H1 (cell line): ENCODE results near the gene KIF5C.

Source experiments
- CTCF ChIP-seq, 3 experiments: IDR thresholded peaks; 1 replicate in 2 of 3; 2 replicates in 1 of 3; pipeline versions ENCODE4 v1.5.1 to v1.6.1; 2011; ENCODE audit warnings: low read length in 3 of 3, mild to moderate bottlenecking in 3 of 3, inconsistent platforms in 2 of 3, low read depth in 1 of 3, moderate library complexity in 1 of 3; ENCODE audit not compliant: insufficient read depth in 1 of 3; ENCODE audit errors: control extremely low read depth in 1 of 3
- E2F6 ChIP-seq: IDR thresholded peaks from 2 replicates; pipeline ENCODE4 v1.6.1; 2012; ENCODE audit warnings: inconsistent platforms
- EP300 ChIP-seq, 2 experiments: IDR thresholded peaks; 1 replicate in 1 of 2; 2 replicates in 1 of 2; pipeline ENCODE4 v1.6.1; 2011 to 2012; ENCODE audit warnings: low read depth in 2 of 2, low read length in 2 of 2, mild to moderate bottlenecking in 2 of 2, borderline replicate concordance in 1 of 2, inconsistent platforms in 1 of 2, moderate library complexity in 1 of 2
- POLR2A ChIP-seq, 2 experiments: IDR thresholded peaks; 1 replicate in 1 of 2; 2 replicates in 1 of 2; pipeline ENCODE4 v1.6.1; 2011; ENCODE audit warnings: low read depth in 2 of 2, low read length in 2 of 2, mild to moderate bottlenecking in 2 of 2; ENCODE audit errors: control extremely low read depth in 1 of 2
- POLR2AphosphoS5 ChIP-seq: IDR thresholded peaks from 2 replicates; pipeline ENCODE4 v1.6.1; 2011; ENCODE audit warnings: low read depth, low read length
- RFX5 ChIP-seq: IDR thresholded peaks from 2 replicates; pipeline ENCODE4 v1.6.1; 2011; ENCODE audit warnings: low read depth, low read length, improper control_type of control experiment, borderline replicate concordance
- RNF2 ChIP-seq: fragments of 200-900, 300-1000 bp; sonication (generic); IDR thresholded peaks from 2 replicates; pipeline ENCODE4 v1.7.1; 2016; ENCODE audit warnings: borderline replicate concordance, low read depth, mild to moderate bottlenecking, antibody characterized with exemption, low read length; ENCODE audit not compliant: poor library complexity, severe bottlenecking; ENCODE audit errors: missing control alignments
- TCF12 ChIP-seq: IDR thresholded peaks from 2 replicates; pipeline ENCODE4 v1.6.1; 2011; ENCODE audit warnings: low read depth, mild to moderate bottlenecking, low read length

GRCh38 chr2:148867079-148867769, 7.8 kb upstream of the KIF5C start:
- peak in 2 of 3 experiments; percentile 8 to 35; a peak in 1 of 4 replicates for TF ChIP-seq CTCF (IDR thresholded peaks at IDR 0.05; ENCODE audit: control extremely low read depth in 1 of 3, insufficient read depth in 1 of 3, low read depth in 1 of 3, low read length in 3 of 3)
- no peak for TF ChIP-seq E2F6
- no peak for TF ChIP-seq RNF2
- TF ChIP-seq RFX5: no peak
- no peak for TF ChIP-seq EP300 (IDR thresholded peaks at IDR 0.05; ENCODE audit: borderline replicate concordance in 1 of 2, low read depth in 2 of 2, low read length in 2 of 2)
- no peak for TF ChIP-seq POLR2AphosphoS5
- TF ChIP-seq POLR2A (IDR thresholded peaks at IDR 0.05; ENCODE audit: control extremely low read depth in 1 of 2, low read depth in 2 of 2, low read length in 2 of 2): no peak
- TF ChIP-seq TCF12: no peak
